Measurements from ENCODE around the gene SETD1A.

DNA sequence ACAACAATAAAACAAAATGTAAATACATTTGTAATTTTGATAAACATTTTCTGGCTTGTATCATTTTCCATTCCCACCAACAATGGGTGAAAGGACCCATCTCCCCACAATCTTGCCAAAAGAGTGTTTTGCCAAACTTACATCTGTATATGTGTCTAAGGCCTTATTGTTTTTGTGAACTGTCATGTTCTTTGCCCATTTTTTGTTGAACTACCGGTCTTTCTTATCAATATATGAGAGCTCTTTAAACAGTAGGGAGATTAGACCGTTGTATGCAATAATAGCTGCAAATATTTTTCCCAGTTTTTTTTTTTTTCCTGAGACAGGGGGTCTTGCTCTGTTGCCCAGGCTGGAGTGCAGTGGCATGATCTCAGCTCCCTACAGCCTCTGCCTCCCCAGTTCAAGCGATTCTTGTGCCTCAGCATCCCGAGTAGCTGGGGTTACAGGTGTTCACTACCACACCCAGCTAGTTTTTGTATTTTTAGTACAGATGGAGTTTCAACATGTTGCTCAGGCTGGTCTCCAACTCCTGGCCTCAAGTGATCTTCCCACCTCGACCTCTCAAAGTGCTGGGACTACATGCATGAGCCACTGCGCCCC, 66.2 kb downstream of the SETD1A start:
- TF ChIP-seq, protein P1, sequence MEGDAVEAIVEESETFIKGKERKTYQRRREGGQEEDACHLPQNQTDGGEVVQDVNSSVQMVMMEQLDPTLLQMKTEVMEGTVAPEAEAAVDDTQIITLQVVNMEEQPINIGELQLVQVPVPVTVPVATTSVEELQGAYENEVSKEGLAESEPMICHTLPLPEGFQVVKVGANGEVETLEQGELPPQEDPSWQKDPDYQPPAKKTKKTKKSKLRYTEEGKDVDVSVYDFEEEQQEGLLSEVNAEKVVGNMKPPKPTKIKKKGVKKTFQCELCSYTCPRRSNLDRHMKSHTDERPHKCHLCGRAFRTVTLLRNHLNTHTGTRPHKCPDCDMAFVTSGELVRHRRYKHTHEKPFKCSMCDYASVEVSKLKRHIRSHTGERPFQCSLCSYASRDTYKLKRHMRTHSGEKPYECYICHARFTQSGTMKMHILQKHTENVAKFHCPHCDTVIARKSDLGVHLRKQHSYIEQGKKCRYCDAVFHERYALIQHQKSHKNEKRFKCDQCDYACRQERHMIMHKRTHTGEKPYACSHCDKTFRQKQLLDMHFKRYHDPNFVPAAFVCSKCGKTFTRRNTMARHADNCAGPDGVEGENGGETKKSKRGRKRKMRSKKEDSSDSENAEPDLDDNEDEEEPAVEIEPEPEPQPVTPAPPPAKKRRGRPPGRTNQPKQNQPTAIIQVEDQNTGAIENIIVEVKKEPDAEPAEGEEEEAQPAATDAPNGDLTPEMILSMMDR (optimal IDR thresholded peaks at IDR 0.05 in 1 of 3, IDR thresholded peaks at IDR 0.05 in 1 of 3, conservative IDR thresholded peaks at IDR 0.05 in 1 of 3; ENCODE audit: extremely low read depth in 1 of 3, insufficient read depth in 2 of 3, low read length in 3 of 3): no peak
- TF ChIP-seq EZH2 (IDR thresholded peaks at IDR 0.05; ENCODE audit: low read length): no peak

Data from keratinocyte (primary cell).